GM12891 (cell line): Measurements from ENCODE around the gene SLC7A14.

Experiments used
- PAX5 ChIP-seq: IDR thresholded peaks from 2 replicates; pipeline ENCODE4 v1.6.1; 2011; ENCODE audit warnings: low read length, moderate library complexity, mild to moderate bottlenecking; ENCODE audit not compliant: insufficient read depth, severe bottlenecking
- POLR2A ChIP-seq: IDR thresholded peaks from 2 replicates; pipeline ENCODE4 v1.6.1; 2011; ENCODE audit warnings: low read depth, low read length, control low read depth
- POLR2AphosphoS5 ChIP-seq: IDR thresholded peaks from 2 replicates; pipeline ENCODE4 v1.6.1; 2011; ENCODE audit warnings: low read depth, low read length, control low read depth
- SPI1 ChIP-seq: IDR thresholded peaks from 2 replicates; pipeline ENCODE4 v1.6.1; 2011; ENCODE audit warnings: low read depth, low read length, control low read depth

- TF ChIP-seq POLR2AphosphoS5 = no peak
- TF ChIP-seq POLR2A = no peak
- no peak for TF ChIP-seq PAX5
- no peak for TF ChIP-seq SPI1
Measured at GRCh38 chr3:170419557-170420087, 166.3 kb downstream of the SLC7A14 start.
